ENCODE measurements around the gene OR52N4.
"Not testable (repeated sequence)": the region's sequence is repeated elsewhere in the genome, so short reads cannot be mapped to it uniquely, and the experiment has no call there.

The OR52N4 gene

DNA sequence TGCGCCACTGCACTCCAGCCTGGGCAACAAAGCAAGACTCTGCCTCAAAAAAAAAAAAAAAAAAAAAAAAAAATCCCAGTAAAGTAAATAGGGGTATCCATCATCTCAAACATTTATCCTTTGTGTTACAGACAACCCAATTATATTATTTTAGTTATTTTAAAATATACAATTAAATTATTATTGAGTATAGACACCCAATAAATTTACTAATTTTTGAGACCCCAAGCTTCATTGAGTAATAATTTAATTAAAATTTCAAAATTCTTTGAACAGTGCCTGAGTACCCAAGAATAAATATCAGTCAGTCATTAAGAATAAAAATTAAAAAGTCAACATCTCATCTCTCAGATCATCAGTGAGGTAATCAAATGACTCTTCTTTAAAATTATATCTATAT lies at the start of gene OR52N4:
OR52N4 (plus strand) TSS at position 301 of the 400 bp plus-strand sequence. CDS start 498 bp downstream, outside the sequence.
- DNase-seq (ENCODE audit: low read depth, low spot score), result no peak

DNA sequence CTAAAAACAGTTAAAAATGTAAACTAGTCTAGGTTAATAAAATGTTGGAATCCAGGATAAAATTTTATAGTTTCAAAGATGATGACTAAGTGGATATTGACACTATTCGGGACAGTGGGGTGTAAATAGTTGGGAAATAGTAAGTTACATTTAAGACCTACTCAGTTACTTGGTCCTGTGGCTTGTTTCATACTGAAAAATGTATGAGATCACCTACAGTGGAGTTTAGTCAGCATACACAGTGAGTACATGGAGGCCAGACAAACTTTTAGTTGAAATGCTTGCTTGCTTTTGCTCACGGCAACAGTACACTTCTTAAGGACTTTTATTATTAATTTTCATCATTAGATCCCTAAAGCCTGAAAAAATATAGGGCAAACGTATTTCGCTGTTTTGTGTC lies 48.4 kb upstream of the OR52N4 start:
- no peak for DNase-seq (ENCODE audit: low read depth, low spot score)

DNA sequence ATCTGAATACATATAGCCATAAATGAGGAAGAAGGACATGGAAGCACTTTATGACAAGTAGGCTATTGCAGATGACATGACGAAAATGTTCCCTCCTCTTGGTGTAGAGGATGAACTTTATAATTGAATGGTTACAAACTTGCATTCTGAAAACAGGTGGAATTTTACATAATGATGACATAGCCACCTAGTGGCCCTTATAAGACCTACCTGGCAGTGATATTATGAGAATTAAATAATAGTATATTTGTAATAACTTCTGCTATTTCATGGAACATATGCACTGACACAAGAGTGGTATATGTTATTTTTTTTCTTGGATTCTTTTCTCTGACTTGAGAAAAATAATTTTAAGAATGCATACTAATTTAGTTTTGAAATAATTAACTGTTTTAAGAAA lies 41.5 kb upstream of the OR52N4 start:
- DNase-seq (ENCODE audit: low read depth, low spot score), result no peak

DNA sequence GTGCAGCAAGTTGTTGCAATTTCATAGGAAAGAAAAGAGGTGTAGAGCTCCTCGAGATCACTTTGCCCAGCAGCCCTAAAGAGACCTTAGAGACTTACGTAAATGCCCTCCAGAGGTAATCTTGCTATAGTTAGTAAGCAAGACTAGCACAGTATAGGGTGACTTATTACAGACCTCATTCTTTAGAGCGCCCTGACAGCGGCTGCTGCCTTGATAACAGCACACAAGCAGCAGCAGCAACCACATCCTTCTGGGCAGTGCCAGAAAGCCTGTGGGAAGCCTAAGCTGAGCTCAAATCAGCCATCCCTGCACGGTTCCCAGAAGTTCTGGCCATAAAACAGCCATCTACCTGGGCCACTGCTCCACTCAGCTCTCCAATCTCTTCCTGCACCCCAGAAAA lies 40.3 kb upstream of the OR52N4 start:
- no peak for DNase-seq (ENCODE audit: low read depth, low spot score)

DNA sequence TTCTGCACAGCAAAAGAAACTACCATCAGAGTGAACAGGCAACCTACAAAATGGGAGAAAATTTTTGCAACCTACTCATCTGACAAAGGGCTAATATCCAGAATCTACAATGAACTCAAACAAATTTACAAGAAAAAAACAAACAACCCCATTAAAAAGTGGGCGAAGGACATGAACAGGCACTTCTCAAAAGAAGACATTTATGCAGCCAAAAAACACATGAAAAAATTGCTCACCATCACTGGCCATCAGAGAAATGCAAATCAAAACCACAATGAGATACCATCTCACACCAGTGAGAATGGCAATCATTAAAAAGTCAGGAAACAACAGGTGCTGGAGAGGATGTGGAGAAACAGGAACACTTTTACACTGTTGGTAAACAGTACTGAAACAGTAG lies 37.5 kb upstream of the OR52N4 start:
- not testable (repeated sequence) for DNase-seq (ENCODE audit: low read depth, low spot score)

DNA sequence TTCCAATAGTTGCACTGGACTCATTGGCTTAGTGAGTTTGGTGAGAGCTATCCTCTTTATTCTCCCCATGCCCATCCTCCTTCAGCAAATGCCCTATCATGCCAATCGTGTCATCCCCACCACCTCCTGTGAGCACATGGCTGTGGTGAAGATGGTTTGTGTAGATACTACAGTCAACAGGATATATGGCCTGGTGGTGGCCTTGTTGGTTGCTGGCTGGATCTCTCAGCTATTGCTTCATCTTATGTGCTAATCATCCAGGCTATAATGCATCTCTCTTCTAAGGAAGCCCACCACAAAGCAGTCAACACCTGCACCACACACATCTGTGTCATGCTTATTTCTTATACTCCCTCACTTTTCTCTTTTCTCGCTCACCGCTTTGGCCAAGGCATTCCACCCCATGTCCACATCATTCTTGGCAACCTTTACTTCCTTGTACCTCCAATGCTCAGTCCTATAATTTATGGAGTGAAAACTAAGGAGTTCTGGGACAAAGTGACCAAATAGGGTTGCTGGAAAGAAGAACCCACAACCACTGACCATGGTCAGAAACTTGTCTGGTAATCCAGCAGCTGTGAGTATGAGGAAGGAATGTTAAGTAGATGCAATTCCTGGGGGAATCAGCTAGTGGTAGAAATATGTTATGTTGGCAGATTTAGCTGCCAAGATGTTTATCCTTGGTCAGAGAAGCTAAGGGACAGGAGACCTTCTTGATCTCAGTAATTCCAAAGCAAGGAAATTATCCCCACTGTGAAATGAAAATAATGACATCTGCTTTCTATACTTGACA lies 34.1 kb upstream of the OR52N4 start:
- DNase-seq (ENCODE audit: low read depth, low spot score), result no peak

DNA sequence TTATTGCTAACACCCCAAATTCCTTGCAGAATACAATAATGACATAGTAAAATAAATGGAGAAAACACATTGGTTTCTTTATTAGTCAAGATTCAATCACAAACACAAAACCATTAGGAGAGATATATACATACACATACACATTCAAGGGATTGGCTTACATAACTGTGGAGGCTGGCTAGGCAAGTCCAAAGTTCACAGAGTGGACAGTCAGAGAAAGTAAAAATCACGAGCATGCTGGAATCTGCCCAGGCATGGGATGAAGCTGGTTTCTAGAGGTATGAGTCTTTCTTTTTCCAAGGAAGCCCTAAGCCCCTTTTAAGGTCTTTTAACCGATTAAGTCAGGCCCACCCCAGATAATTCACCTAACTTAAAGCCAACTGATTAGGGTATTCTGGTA lies 31.4 kb upstream of the OR52N4 start:
- no peak for DNase-seq (ENCODE audit: low read depth, low spot score)

DNA sequence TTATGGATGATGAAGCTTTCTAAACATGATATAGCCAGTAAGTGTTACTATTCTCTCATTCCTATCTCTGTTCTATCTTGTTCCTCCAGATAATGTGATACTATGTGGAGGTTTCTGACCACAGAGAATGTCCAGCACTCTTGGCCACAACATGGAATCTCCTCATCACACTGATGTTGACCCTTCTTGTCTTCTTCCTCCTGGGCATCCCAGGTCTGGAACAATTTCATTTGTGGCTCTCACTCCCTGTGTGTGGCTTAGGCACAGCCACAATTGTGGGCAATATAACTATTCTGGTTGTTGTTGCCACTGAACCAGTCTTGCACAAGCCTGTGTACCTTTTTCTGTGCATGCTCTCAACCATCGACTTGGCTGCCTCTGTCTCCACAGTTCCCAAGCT lies 27.7 kb upstream of the OR52N4 start:
- DNase-seq (ENCODE audit: low read depth, low spot score), result no peak

DNA sequence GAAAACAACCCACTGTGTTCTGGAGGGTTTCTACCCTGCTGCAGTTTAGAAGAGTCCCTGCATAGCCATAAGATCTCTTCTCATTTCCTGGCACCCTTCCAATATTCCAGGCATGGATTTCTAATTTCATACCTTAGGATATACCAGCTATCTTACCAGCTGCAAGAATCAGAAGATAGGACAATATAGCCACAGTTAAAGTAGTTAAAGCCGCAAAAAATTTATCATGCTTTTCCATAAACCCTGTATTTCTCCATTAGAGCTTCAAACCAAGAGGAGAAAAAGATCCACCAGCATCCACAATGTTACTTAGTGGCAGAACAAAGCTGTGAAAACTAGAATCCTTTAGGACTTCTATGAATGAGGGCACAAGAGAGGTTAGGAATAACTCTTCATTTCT lies 26.4 kb upstream of the OR52N4 start:
- no peak for DNase-seq (ENCODE audit: low read depth, low spot score)

DNA sequence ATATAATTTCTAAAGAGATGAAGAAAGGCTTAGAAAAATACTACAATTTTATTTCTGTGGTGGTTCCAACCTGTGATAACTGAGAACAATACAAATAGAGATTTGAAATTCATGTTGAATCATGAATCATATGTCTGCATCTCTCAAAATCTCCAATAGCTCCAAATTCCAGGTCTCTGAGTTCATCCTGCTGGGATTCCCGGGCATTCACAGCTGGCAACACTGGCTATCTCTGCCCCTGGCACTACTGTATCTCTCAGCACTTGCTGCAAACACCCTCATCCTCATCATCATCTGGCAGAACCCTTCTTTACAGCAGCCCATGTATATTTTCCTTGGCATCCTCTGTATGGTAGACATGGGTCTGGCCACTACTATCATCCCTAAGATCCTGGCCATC lies 17.6 kb upstream of the OR52N4 start, which contains the start of gene OR56B1:
OR56B1 (plus strand) TSS at position 53 of the 400 bp plus-strand sequence; CDS start at position 122, 69 bp downstream.
- DNase-seq (ENCODE audit: low read depth, low spot score), result no peak

DNA sequence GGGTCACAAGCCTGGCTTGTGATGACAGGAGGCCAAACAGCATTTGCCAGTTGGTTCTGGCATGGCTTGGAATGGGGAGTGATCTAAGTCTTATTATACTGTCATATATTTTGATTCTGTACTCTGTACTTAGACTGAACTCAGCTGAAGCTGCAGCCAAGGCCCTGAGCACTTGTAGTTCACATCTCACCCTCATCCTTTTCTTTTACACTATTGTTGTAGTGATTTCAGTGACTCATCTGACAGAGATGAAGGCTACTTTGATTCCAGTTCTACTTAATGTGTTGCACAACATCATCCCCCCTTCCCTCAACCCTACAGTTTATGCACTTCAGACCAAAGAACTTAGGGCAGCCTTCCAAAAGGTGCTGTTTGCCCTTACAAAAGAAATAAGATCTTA lies 17.0 kb upstream of the OR52N4 start:
- no peak for DNase-seq (ENCODE audit: low read depth, low spot score)

DNA sequence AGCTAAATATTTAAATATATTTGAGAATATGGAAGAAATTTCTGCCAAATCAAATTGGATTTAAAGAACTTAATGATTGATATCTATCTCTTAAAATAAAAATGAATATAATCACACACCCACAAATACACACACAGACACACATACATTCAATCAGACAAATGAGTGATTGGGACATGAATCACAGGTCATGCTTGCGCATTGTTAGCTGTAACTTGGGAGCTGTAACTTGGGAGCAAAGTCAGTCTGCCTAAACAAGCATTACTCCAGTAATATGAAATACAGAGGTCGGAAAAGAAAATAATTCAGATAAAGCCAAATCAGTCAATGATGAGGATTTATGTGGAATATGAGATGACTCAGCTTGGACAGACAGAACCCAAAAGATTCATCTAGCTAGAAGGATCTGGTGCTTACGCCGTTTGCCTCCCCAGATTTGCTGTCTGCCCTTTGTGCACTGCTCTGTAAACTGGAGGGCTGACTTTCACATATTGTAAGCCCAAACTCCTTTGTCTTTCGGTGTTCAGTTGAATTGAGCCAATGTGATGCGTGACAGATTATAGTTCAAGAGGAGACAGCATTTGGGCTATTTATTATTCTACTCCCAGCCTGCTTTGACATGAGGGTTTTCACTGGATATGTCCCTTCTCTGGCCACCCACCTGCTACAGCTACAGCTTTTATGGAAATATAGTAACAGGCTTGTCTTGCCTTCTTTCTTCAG lies 16.2 kb upstream of the OR52N4 start:
- DNase-seq (ENCODE audit: low read depth, low spot score), result no peak

DNA sequence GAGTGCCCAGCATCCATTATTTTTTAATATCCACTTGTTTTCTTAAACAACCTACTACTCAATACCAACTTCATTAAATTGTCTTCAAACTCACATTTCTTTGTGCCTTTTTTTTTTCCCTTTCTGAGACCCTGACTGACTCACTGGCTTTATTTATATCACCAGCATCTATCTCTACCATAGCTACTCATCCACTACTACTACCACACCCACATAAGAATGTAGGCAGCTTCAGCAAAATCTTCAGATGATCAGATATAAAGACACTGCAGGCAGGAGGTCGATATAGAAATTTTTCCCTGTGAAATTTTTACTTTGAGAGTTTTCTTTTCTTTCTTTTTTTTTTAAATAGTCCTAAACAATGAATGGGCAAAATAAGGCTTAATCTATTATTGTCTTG lies 15.6 kb upstream of the OR52N4 start:
- DNase-seq (ENCODE audit: low read depth, low spot score), result no peak

DNA sequence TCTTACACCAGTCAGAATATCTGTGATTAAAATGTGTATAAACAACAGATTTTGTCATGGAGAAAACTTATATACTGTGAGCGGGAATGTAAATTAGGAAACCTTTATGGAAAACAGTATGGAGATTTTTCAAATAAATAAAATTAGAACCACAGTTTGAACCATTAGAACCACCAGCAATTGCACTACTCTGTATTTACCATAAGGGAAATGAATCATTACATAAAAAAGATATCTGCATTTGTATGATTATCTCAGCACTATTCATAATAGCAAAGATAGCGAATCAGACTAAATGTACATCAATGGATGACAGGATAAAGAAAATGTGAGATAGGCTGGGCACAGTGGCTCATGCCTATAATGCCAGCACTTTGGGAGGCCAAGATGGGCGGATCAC lies 7.4 kb upstream of the OR52N4 start:
- no peak for DNase-seq (ENCODE audit: low read depth, low spot score)

DNA sequence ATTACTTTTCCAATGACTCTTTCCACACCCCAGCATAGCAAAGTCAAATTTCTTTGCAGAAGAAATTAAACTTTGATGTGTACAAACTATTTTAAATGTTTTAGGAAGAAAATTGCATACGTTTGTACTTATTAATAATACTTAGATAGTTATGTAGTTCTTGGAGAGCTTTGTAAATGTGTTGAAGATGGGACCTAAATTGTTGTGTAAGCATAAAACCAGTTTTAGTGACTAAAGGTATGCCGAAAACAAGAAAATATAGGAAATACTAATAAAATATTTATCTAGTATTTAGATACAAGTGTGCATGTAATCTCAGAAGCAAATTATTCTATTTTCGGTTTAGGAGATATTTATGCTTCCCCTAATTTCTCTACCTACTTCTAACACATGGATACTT lies 4.2 kb upstream of the OR52N4 start:
- DNase-seq (ENCODE audit: low read depth, low spot score), result no peak

DNA sequence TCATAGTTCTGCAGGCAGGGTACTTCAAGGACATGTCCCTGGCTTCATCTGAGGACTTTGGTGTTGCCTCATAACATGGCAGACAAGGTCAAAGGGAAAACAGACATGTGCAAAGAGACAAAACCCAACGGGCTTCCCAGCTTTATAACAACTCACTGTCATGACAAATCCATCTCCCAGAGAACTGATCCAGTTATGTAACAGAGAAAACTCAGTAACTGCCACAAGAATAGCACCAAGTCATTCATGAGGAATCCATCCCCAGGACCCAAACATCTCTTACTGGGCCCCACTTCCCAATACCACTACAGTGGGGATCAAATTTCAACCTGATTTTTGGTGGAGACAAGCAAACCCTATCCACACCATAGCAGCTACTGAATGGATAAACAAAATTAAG lies 13.0 kb downstream of the OR52N4 start:
- no peak for DNase-seq (ENCODE audit: low read depth, low spot score)

DNA sequence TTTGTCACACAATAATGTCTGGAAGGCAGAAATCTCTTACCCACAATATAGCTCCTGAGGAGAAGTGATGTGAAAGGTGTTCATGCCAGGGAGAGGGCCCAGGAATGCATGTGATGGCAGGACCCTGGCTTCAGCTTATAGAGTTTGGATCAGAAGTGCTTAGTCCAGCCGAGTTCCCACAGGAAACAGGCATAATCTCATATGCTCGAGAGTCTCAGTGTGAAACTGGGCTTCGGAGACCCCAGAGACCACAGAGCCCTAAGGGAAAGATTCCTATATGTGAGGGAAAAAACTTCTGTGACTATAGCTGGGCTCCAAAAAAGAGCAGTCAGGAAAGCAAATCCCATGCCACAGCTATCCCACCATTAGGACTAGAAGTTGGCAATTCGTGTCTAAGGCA lies 29.2 kb downstream of the OR52N4 start, which contains the start of gene OR52N5:
OR52N5 (minus strand) TSS at position 101 of the 400 bp plus-strand sequence. CDS start 4,721 bp downstream, outside the sequence.
- no peak for DNase-seq (ENCODE audit: low read depth, low spot score)

DNA sequence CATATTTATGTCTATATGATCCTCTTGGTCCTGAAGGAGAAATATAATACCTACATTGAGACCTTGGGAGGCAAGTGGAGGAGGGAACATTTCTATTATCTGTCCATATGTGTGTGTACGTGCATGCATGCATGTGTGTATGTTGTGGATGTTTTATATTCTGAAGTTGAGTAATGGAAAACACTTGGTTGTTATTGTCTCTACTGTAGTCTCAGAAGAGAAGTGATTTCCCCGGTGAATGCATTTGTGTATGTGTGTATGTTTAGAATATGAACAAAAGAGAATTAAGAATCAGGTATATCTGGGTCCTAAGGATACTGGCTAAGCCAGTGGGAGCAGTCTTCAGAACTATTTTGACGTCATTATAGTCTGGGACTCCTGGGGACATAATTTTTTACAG lies 37.1 kb downstream of the OR52N4 start, which contains the start of gene OR52N1:
OR52N1 (minus strand) TSS at position 101 of the 400 bp plus-strand sequence. CDS start 2,449 bp downstream, outside the sequence.
- no peak for DNase-seq (ENCODE audit: low read depth, low spot score)

DNA sequence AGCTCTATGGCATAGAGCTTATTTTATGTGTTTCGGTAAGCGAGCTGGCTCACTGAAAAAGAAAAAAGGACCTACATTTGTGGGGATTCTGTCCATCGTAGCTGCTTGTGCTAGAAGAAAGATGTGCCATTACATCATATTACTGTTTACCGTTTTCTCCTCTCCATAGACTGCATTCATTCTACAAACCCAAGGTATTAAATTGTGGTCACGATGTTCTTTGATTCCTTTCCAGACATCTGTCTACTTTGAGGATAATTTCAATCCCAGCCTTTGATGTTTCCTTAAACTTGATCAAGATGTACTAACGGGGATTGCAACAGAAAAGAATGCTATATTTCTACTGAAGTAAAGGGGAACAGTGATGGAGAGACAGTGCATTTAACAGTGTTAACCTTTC lies 42.5 kb downstream of the OR52N4 start:
- DNase-seq (ENCODE audit: low read depth, low spot score), result no peak

DNA sequence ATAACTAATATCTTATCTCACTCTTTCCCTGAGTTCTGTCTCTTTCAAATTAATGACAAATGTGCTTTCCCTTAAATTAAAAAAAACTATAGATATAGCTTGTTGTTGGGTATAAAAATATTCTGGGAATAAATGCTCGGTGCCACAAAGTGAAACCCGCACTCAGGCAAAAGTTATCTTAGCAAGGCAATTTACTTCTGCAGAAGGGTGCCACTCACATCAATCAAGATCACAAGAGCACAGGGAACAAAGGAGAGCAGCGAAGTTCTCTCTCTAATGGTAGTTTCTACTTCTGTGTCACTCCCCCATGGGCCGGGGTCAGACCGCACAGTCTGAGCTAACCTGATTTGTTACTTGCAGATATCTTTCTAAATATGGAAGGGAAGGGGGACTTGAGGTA lies 49.9 kb downstream of the OR52N4 start:
- DNase-seq (ENCODE audit: low read depth, low spot score), result no peak
